GM18519 (cell line): ENCODE results near the gene FOXP1.
A peak's percentile ranks its signal among the peaks of the same experiment; 100 is the strongest.

Experiments used
- ATAC-seq: cut with Tn5 transposase; IDR thresholded peaks from one replicate; pipeline ENCODE4 v1.9.1; 2021; ENCODE audit warnings: mild to moderate bottlenecking, moderate library complexity; ENCODE audit not compliant: unreplicated experiment, low FRiP score

Gene FOXP1

DNA sequence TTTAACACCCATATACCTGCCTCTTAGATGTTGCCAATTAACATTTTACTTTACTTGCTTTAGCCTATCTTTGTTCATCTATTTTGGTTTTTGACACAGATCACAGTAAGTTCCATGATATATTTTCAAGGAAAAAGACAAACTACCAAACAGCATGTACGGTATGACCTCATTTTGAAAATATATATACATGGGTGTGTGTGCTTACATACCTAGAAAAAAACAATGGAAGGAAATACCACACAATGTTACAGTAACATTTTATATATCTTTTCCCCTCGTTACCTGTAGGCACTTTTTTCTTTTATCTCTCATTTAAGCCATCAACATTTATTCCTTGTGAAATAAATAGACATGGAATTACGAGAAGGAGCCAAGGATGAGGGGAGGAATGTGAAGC, 170.0 kb downstream of the FOXP1 start:
- ATAC-seq, result no peak

DNA sequence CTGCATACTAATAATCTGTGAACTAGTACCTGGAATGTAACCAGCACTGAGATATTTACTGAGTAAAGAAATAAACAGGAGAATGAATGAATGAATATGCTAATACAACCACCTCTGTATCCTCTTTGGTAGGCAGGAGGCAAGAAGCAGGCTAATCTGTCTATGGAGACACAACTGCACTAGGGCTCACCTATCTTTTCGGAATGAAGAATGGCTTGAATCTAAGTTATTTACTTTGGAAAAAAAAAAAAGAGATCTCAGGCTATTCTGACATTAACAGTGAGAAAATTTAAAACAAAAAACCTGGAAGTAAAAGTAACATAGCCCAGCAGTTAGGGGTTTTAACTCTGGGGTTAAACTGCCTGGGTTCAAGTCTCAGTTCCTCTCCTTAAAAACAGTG, 174.2 kb downstream of the FOXP1 start:
- ATAC-seq, result no peak

DNA sequence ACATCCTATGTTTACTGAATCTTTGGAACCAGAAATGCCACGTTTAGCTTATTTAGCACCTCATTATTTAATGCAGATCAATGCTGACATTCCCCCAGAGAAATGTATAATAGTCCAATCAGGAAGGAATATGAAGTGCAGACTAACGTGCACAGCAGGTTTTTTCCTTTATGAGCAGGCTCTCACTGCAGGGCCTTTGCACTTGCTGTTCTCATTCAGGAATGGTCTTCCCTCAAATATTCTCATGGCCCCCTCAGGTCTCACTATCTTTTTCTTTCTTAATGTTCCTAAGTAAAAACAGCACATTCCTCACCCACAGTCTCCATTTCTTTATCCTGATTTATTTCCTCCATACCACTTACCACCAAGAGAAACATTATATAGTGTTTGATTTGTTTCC, 174.6 kb downstream of the FOXP1 start:
- ATAC-seq, result no peak

DNA sequence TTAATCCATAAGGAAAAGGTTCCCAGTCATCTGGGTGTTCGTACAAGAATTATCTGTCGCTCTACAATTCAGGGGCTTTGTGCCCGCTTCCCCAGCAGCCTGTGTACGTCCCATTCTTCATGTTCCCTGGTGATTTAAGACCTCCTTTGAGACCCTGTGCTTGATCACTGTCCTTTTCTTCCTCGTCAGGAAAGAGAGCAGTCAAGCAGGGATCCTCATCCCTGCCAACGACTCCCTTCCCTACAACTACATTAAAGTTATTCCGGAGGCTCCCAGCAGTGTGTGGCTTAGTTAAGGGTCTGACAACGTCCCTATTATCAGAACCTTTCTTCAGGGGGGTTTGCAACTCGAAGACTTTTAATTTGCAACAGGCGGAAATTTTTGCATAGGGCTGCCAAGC, 175.7 kb downstream of the FOXP1 start:
- ATAC-seq, result no peak

DNA sequence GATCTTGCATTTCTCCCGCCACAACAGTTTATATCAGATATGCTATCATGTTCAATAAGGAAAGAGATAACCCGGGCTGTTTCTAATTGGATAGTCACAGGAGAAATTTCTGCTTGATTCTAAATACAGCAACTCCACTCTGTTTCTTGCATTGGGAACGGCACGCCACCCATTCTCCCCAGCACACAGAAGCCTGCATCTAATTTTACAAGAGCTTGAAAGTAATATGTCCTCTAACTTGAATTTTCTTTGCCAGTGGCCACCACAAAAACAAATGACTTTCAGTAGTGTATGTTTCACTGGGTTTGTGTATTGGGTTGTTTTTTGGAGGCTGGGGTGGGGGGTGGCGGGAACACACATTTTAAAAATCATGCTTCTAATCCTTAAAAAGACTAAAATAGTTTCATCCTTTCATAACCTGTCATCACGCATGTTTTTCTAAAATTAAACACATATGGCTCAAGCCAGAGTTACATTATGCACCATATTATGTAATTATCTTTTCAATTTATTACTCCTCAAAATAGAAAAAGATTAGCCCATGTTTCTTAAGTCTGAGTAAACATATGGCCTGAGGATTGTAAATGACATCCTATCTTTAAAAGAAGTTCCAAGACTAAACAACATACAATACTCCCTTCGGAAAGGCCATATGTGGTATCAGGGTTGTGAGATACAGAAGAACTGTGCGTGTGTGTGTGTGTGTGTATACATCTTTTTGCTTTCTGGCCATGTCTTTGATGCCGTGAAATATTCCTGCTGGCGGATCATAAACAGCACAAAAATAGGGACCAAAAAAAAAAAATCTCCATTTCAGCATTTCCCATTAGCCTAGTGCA, 176.3 kb downstream of the FOXP1 start:
- no peak for ATAC-seq

DNA sequence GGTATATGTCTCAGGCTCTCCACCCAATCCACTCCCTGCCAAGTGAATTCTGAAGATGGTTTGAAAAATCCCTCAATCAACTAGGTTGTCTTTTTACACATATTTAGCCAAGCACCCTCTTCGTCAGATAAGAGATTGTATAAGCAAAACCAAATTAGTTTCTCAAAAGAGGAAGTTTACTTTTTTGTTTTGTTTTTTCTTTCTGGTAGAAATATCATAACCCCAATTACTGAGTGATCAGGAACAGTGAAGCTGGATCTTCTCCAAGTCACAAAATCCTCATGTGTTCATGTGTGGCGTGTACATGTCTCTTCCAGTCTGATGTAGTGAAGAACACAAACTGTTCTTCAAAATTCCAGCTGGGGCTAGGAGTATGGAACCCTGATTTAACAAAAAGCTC, 180.6 kb downstream of the FOXP1 start:
- ATAC-seq, result no peak

DNA sequence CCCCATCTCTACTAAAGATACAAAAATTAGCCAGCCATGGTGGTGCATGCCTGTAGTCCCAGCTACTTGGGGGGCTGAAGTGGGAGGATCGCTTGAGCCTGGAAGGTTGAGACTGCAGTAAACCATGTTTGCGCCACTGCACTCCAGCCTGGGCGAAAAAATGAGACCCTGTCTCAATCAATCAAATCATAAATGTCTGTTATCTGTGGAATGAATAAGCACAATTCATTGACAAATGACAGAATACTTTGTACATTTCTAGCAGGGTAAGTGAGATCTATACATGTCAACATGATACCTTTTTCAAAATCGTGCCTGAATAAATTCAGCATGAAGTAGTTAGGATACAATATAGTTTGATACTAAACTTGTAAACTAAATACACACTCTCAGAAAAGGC, 181.2 kb downstream of the FOXP1 start:
- ATAC-seq, result no peak

DNA sequence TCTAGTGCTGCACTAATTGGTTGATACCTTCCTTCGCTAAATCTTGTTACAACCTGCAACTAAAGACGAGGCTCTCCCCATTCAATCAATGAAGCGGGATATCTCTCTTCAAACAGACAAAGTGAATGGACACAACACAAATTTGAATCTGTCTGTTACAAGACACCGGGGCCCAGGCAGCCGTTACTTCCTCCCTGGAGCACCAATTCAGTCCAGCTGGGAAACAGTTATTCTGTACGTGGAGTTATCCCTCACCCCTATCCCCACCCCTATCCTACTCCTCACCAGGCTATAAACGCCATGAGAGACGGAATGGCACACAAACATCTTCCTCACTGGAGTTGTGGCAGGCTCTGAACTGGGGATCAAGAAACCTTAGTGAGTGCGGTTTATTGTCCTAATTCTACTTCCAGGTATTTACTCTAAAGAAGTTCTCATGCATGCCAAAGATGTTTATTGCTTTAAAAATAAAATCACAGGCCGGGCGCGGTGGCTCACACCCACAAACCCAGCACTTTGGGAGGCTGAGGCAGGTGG, 181.8 kb downstream of the FOXP1 start:
- no peak for ATAC-seq

DNA sequence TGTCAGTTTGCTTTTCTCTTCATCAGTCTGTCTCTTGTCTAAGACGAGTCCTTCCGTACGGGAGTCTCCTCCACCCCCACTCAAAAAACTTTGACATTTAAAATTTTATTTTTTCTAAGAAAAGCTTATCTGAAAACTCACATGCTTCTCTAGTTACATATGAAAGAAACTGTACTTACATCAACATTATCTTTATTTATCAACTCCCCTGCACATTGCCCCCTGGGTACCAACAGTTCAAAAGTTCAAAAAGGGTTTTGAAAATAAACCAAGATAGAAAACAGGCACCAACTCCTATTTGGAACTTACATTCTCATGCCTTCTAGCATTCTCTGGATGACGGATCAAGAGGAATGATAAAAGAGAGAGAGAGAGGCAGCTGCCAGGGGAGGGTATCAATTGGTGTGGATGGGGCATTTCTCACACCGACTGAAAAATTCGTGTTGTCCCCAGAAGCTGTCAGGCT, 182.5 kb downstream of the FOXP1 start:
- no peak for ATAC-seq

DNA sequence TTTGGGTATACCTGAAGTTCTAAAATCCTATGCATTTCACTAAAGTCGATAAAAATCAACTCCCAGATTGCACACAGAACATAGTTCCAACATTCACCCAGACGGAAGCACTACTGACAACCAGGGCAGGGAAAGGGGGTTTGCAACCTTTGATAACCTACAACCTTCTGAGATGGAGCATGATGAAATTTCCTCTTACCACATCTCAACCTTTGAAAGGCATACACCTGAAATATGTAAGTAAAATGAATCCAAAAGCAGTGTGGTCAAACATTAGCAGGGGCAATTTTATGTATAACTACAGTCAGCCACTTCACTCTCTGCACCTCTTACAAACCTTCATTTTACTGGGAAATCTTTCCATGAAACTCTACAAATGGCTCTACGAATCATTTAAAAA, 184.1 kb downstream of the FOXP1 start:
- no peak for ATAC-seq

DNA sequence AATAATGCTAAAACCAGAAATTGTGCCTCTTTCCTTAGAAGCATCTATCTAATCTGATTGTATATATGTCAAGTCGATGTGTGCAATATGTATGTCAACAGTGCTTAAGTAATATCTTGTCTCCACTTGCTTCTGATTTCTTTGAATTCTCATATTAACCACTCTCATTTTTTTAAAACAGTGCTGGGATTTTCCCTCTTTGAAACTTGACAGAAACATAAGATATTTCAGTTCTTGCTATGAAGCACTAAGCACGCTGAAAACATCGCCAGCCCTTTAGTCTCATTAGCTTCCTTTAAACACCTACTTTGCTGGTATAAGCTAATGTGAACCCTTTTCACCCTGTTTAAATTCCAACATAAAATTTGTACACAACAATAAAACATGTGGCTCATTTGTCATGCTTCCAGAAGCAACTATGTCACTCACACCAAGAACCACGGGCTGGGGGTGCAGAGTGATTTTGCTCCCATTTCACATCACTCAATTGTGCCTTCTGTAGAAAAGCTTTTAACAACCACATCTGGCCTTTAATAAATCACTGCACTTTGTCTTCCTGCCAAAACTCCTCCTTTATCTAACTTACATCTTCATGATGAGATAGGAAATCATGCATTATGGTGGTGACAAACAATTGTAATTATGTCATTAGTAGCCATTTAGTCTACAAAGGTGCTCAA, 185.2 kb downstream of the FOXP1 start:
- ATAC-seq, result no peak

DNA sequence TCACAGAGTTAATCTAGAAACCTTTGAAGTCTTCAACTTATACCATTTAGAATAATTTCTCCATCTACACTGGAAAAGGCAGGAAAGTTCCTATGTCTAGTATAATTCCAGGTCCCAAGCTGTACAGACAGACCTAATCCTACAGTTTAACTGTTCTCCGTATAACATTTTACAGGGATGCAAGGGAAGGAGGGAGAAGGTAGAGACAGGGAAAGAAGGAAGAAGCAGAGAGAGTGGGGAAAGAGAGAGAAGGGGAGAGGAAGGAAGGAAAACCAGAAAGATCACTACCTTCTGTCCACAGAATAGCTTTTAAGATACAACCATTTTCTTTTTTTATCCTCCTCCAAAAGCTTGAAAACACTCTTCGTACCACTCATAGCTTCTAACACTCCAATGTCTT, 185.8 kb downstream of the FOXP1 start:
- ATAC-seq, result no peak

DNA sequence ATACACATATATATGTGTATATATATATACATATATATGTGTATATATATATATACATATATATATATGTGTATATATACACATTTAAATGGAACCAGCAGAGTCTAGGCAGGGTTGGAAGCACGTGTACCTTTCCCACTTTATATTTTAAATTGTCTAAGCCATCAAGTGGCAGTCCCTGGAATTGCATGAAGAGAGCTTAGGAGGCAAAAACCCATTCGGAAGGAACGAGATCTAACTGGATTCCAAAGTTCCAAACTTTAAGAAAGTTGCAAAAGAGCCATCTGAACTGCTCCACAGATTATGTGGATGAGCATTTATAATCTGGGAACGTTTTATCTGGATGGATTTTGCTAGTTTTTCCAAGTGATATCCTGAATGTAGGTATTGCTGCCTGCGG, 186.5 kb downstream of the FOXP1 start:
- ATAC-seq, result no peak

DNA sequence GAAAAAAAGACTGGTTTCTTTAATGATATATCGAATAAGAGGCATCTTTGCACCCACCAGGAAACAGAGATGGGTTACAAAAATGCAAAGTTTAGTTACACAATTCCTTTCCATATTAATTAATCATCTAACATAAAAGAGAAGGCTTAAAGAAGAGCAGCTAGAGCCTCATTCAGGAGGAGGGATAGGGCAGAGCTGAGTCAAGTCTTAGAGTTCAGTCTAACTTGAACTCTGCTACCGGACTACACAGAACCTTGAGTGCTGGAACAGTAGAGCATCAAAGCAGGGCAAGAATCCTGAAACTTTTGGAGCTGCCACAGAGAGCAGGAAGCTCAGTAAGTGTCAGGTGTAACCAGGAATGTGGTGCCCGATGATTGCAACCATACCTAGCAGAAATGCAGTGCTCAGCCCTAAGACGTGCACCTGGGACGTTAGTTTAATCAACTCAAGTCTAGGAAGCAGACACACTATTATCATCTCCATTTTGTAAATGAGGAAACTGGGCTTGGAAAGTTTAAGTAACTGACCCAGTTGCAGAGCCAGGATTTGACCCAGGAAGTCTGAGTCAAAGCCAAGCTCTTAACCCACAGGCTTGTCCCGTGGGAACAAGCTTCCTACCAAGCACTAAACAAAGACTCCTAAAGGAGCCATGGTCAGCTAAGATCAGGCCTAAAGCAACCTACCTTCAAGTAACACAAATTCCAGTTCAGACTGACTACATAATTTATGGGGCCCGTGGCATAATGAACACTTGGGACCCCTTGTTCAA, 187.4 kb downstream of the FOXP1 start:
- no peak for ATAC-seq

DNA sequence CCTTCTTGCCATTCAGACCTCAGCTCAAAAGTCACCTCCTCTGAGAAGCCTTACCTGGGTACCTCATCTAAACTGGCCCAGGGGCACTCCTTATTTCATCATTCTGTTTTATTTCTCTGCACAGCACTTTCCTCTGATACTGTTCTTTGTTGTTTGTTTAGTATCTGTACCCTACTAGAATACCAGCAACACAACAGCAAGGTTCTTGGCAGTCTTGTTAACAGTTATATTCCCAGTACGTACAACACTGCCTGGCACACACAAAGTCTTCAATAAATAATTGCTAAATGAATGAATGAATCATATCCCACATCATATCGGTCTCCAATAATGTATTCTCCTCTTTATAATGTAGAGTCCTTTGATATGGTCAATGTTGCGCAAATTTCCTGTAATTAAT, 188.1 kb downstream of the FOXP1 start:
- no peak for ATAC-seq

DNA sequence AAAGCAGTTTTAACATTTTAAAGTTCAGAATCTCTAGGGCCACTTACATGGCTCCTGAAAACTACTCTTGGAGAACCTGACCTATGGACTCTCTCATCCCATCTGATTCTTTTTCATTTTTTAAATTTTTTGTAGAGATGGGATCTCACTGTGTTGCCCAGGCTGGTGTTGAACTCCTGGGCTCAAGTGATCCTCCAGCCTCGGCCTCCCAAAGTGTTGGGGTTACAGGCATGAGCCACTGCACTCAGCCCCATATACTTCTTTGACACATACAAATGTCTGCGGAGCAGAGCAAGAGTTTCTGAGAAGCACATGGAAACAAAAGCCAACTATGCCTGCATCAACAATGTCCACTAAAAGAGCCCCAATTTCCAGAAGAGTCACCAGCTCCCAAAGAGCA, 189.8 kb downstream of the FOXP1 start:
- ATAC-seq, result no peak

DNA sequence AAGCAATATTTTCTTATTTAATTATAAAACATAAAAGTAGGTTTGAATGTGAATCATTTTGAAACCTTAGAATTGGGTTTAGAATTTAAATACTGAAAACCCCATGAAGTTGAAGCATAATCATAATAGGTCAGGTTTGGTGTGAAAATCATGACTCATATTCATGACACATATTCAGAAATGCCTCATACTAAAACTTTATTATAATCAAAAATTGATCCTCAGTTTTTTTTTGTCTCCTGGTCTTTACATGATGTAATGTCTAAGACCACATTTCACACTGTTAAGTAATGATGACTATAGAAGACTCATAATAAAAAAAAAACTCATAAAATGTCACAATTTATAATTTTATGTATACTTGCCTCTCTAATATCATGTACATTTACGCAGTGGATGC, 190.4 kb downstream of the FOXP1 start:
- ATAC-seq, result peak; percentile 46

DNA sequence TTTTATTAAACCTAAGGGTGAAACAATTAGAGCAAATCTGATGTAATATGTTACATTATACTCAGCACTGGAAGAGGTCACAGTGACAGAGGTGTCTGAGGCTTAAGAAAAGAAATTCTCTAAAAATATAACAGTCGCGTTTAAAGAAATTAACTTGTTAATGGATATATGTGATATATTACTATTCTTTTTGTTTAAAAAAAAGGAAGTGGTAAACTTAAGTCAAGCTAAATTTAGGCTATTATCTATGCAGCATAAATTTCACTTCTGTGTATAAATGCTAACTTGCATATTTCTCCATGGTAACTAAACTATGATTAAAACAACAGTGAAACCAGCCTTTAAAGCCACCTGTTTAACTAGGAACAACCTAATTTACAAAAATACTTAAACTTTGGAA, 191.3 kb downstream of the FOXP1 start:
- peak; percentile 73 for ATAC-seq

DNA sequence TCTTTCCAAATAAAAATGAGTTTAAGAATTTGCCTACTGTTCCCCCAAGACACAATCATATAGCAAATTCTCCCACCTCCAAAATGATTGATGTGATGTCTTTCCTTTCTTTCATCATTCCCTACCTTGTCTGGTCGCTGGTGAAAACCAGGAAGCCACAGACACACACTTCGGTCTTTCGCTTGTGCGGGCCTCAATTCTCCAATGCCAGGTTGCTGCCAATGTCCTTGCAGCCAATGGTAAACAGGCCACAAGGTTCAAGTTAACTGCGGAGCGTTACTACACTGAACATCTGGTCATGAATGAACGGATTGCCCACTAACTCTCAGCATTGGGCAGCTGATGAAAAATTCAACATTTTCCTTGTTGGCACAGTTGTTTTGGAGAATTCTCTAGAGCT, 192.2 kb downstream of the FOXP1 start:
- no peak for ATAC-seq

DNA sequence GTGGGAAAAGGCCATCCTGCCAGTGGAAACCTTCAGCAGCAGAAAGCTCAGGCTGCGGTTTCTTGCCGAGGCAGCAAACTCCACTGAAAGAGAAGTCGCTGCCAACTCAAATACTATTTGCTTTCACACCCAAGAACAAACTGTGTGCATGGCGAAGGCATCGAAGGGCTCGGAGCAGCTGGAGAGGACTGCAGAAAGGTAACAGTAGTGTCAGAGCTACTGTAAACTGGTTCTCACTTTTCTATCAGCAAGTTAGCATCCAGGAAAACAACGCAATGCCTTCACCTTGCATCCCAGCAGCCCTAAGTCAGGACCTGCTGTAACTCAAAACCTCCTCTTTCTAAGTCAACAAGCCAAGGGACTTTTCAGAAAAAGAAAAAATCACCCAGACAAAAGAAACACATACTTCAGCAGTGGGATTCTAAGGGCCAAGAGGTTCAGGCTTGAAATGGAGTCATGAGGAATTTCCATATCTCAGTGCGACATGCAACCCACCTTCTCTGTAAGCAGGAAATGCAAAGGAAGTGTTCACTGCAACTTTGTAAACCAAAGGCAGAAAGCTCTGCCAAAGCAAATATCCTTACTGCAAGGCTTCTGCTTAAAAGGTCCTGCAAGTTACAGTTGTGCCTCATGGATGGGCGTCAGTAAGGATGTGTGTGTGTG, 193.5 kb downstream of the FOXP1 start:
- ATAC-seq, result no peak

DNA sequence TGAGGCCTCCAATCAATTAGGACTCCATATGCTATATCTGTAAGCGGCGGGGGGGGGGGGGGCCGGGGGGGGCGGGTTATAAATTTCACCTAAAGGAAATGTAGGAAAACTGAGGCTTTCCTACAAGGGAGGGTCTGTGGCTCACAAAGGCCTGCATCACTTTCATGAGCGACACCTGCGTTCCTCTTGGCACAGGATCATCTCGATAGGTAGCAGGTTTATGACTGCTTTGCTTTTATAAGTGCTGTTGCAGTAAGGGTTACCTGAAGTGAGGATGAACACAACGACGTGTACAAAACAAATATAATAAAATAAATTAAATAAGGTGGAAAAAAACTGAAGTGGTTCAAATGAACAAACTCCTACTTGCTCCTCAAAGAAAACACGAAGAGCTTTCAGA, 194.3 kb downstream of the FOXP1 start:
- ATAC-seq, result no peak
